ENCODE results near the gene MAML3. TPM values are rescaled to one million over a fixed set of nuclear protein-coding genes. Genes with fewer than 3 reads are reported as not detected.

The MAML3 gene
- total RNA-seq, 2 experiments from 2014 or later = 2.5 to 2.9 TPM

GRCh38 chr4:139761461-139761860 is 392.5 kb downstream of the MAML3 start:
- DNase-seq = no peak
- H3K27ac Mint-ChIP-seq = no peak overlapping the region
- no peaks in the 10 kb centered on the region for H3K4me1 Mint-ChIP-seq (ENCODE audit: low read depth)
- ChIA-PET POLR2A (no interaction called here), CTCF (no interaction called here)
- Histone ChIP-seq H3K27me3 (ENCODE audit: control insufficient read depth in 1 of 2, insufficient read depth in 2 of 2, low read length in 2 of 2) (no peaks in the 10 kb centered on the region), H3K4me1 (ENCODE audit: insufficient read depth, low read length) (no peaks in the 10 kb centered on the region), H3K27ac (ENCODE audit: low read depth in 1 of 2, low read length in 2 of 2) (no peak overlapping the region), H3K36me3 (ENCODE audit: insufficient read depth, low read length) (no peaks in the 10 kb centered on the region), H3K4me3 (ENCODE audit: low read length) (no peak overlapping the region), H3K9me3 (ENCODE audit: control insufficient read depth in 1 of 2, insufficient read depth in 1 of 2, low read length in 2 of 2) (no peaks in the 10 kb centered on the region)
- no peaks in the 10 kb centered on the region for H3K36me3 Mint-ChIP-seq (ENCODE audit: low read depth)
- no peak for ATAC-seq (ENCODE audit: poor library complexity)
- H3K9me3 Mint-ChIP-seq = no peaks in the 10 kb centered on the region
- H3K4me3 Mint-ChIP-seq = no peak overlapping the region
- TF ChIP-seq CTCF (IDR thresholded peaks at IDR 0.05) = no peak
- H3K27me3 Mint-ChIP-seq = no peaks in the 10 kb centered on the region
- intact Hi-C loops (cut with DNase I, micrococcal nuclease) = loop anchor here in 1 of 2 experiments (10.0 kb wide), 1 partner anchor 157 kb away; no protein-coding TSS in a partner anchor

DNA sequence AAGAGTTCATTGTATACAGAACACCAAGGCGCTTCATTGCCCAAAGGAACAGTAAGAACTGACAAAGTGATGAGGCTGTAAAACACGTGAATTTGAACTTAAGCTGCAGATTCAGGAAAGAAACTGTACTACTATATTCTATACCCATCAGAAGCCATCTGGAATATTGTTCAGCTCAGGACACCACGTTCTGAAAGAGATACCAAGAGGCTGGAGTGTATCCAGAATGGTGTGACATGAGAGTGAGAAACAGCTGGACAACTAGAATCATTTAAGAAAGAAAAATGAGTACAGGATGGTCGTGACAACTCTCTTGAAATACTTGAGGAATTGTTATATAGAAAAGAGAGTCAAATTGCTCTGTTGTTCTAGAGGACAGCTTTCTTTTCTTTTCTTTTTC is 393.4 kb downstream of the MAML3 start:
- DNase-seq (no peak), ATAC-seq (ENCODE audit: poor library complexity) (no peak)
- H3K27me3 ChIP-seq (ENCODE audit: control insufficient read depth in 1 of 2, insufficient read depth in 2 of 2, low read length in 2 of 2) = no peaks in the 10 kb centered on the region
- POLR2A ChIA-PET = no interaction called here
- H3K4me1 Mint-ChIP-seq (ENCODE audit: low read depth) = no peaks in the 10 kb centered on the region
- H3K27ac Mint-ChIP-seq = no peak overlapping the region
- intact Hi-C loops (cut with DNase I, micrococcal nuclease) = loop anchor here in 1 of 2 experiments (10.0 kb wide), 1 partner anchor 156 kb away; no protein-coding TSS in a partner anchor
- CTCF ChIA-PET = no interaction called here
- no peaks in the 10 kb centered on the region for H3K9me3 Mint-ChIP-seq
- H3K9me3 ChIP-seq (ENCODE audit: control insufficient read depth in 1 of 2, insufficient read depth in 1 of 2, low read length in 2 of 2) = no peaks in the 10 kb centered on the region
- no peaks in the 10 kb centered on the region for H3K36me3 Mint-ChIP-seq (ENCODE audit: low read depth)
- H3K27me3 Mint-ChIP-seq = no peaks in the 10 kb centered on the region
- no peaks in the 10 kb centered on the region for H3K36me3 ChIP-seq (ENCODE audit: insufficient read depth, low read length)
- H3K27ac ChIP-seq (ENCODE audit: low read depth in 1 of 2, low read length in 2 of 2) = no peak overlapping the region
- no peak overlapping the region for H3K4me3 Mint-ChIP-seq
- TF ChIP-seq CTCF (IDR thresholded peaks at IDR 0.05) = no peak
- H3K4me3 ChIP-seq (ENCODE audit: low read length) = no peak overlapping the region
- H3K4me1 ChIP-seq (ENCODE audit: insufficient read depth, low read length) = no peaks in the 10 kb centered on the region

- DNase-seq (no peak), ATAC-seq (ENCODE audit: poor library complexity) (no peak)
- H3K36me3 Mint-ChIP-seq (ENCODE audit: low read depth) = no peaks in the 10 kb centered on the region
- no peaks in the 10 kb centered on the region for H3K9me3 Mint-ChIP-seq
- H3K4me1 Mint-ChIP-seq (ENCODE audit: low read depth) = no peaks in the 10 kb centered on the region
- no peaks in the 10 kb centered on the region for H3K4me1 ChIP-seq (ENCODE audit: insufficient read depth, low read length)
- intact Hi-C loops (cut with DNase I, micrococcal nuclease) = no loop called here
- POLR2A ChIA-PET = no interaction called here
- H3K27me3 ChIP-seq (ENCODE audit: control insufficient read depth in 1 of 2, insufficient read depth in 2 of 2, low read length in 2 of 2) = no peaks in the 10 kb centered on the region
- TF ChIP-seq CTCF (IDR thresholded peaks at IDR 0.05) = no peak
- H3K27ac Mint-ChIP-seq = no peak overlapping the region
- no peak overlapping the region for H3K27ac ChIP-seq (ENCODE audit: low read depth in 1 of 2, low read length in 2 of 2)
- CTCF ChIA-PET = no interaction called here
- no peaks in the 10 kb centered on the region for H3K36me3 ChIP-seq (ENCODE audit: insufficient read depth, low read length)
- no peaks in the 10 kb centered on the region for H3K27me3 Mint-ChIP-seq
- H3K4me3 ChIP-seq (ENCODE audit: low read length) = no peak overlapping the region
- H3K4me3 Mint-ChIP-seq = no peak overlapping the region
- H3K9me3 ChIP-seq (ENCODE audit: control insufficient read depth in 1 of 2, insufficient read depth in 1 of 2, low read length in 2 of 2) = no peaks in the 10 kb centered on the region
Measured at GRCh38 chr4:139759097-139759496, 394.9 kb downstream of the MAML3 start.

All from CD4-positive, alpha-beta T cell (primary cell).